Esophagus muscularis mucosa (tissue), 4 donors: ENCODE results near the gene DCHS1.

Experiments
- EP300 ChIP-seq: sonication (generic); formaldehyde crosslinking; IDR thresholded peaks from one replicate; pipeline ENCODE4 v1.6.1; 2017; ENCODE audit warnings: antibody characterized with exemption
- POLR2AphosphoS5 ChIP-seq, 2 donors: sonication (generic); formaldehyde crosslinking; IDR thresholded peaks; one replicate each; pipeline ENCODE4 v1.6.1; 2017; ENCODE audit warnings: antibody characterized with exemption in 2 of 2
- TF ChIP-seq, protein P1 (sequence below), 3 experiments: fragments of 200-600 bp in 2 of 3; fragments of 450-650 bp in 1 of 3; sonication (generic) in 2 of 3; IDR thresholded peaks; one replicate each; pipeline ENCODE4 v1.5.1; 2017 to 2019; ENCODE audit warnings: antibody characterized with exemption in 3 of 3, mild to moderate bottlenecking in 2 of 3, moderate library complexity in 1 of 3

DNA sequence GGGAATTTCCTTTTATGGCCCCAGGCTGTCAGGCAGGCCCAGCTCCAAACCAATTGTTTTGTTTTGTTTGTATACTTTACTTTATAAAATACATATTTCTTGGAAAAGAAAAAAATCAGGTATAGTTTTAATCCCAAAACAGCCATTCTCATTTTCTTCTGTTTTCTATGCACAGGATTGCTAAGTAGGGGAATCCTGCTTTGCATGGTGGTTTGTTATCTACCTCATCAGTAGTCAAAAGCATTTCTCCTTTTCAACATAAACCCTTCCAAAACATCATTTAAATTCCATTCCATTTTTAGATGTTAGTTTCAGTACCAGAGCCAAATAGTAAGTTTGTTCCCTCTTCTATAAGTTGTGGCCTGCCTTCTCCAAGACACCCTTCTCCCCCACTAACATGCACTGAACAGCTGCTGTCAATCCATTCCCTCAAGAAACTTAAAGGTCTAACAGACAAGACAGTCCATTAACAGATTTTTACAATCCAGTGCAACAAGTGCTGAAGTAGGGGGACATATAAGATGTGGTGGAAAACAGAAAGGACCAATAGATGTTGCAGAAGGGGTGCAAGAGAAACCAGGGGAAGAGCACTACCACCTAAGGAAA is 48.3 kb downstream of the DCHS1 start:
- TF ChIP-seq, protein P1, sequence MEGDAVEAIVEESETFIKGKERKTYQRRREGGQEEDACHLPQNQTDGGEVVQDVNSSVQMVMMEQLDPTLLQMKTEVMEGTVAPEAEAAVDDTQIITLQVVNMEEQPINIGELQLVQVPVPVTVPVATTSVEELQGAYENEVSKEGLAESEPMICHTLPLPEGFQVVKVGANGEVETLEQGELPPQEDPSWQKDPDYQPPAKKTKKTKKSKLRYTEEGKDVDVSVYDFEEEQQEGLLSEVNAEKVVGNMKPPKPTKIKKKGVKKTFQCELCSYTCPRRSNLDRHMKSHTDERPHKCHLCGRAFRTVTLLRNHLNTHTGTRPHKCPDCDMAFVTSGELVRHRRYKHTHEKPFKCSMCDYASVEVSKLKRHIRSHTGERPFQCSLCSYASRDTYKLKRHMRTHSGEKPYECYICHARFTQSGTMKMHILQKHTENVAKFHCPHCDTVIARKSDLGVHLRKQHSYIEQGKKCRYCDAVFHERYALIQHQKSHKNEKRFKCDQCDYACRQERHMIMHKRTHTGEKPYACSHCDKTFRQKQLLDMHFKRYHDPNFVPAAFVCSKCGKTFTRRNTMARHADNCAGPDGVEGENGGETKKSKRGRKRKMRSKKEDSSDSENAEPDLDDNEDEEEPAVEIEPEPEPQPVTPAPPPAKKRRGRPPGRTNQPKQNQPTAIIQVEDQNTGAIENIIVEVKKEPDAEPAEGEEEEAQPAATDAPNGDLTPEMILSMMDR (IDR thresholded peaks at IDR 0.05), result no peak
- TF ChIP-seq EP300 (no peak), POLR2AphosphoS5 (IDR thresholded peaks at IDR 0.05) (no peak)
